ENCODE measurements around the gene RGS12. TPM values are rescaled to one million over a fixed set of nuclear protein-coding genes. Genes with fewer than 3 reads are reported as not detected.

Gene RGS12, protein sequence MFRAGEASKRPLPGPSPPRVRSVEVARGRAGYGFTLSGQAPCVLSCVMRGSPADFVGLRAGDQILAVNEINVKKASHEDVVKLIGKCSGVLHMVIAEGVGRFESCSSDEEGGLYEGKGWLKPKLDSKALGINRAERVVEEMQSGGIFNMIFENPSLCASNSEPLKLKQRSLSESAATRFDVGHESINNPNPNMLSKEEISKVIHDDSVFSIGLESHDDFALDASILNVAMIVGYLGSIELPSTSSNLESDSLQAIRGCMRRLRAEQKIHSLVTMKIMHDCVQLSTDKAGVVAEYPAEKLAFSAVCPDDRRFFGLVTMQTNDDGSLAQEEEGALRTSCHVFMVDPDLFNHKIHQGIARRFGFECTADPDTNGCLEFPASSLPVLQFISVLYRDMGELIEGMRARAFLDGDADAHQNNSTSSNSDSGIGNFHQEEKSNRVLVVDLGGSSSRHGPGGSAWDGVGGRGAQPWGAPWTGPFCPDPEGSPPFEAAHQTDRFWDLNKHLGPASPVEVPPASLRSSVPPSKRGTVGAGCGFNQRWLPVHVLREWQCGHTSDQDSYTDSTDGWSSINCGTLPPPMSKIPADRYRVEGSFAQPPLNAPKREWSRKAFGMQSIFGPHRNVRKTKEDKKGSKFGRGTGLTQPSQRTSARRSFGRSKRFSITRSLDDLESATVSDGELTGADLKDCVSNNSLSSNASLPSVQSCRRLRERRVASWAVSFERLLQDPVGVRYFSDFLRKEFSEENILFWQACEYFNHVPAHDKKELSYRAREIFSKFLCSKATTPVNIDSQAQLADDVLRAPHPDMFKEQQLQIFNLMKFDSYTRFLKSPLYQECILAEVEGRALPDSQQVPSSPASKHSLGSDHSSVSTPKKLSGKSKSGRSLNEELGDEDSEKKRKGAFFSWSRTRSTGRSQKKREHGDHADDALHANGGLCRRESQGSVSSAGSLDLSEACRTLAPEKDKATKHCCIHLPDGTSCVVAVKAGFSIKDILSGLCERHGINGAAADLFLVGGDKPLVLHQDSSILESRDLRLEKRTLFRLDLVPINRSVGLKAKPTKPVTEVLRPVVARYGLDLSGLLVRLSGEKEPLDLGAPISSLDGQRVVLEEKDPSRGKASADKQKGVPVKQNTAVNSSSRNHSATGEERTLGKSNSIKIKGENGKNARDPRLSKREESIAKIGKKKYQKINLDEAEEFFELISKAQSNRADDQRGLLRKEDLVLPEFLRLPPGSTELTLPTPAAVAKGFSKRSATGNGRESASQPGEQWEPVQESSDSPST (N-terminal part only)
- total RNA-seq: 47.6 and 66.0 TPM in 2 replicates

GRCh38 chr4:3292571-3293400 is at the start of gene RGS12:
Gene RGS12, plus strand, starts transcription at chr4:3293021. Its CDS starts 23,150 bp downstream, at chr4:3316171.

DNA sequence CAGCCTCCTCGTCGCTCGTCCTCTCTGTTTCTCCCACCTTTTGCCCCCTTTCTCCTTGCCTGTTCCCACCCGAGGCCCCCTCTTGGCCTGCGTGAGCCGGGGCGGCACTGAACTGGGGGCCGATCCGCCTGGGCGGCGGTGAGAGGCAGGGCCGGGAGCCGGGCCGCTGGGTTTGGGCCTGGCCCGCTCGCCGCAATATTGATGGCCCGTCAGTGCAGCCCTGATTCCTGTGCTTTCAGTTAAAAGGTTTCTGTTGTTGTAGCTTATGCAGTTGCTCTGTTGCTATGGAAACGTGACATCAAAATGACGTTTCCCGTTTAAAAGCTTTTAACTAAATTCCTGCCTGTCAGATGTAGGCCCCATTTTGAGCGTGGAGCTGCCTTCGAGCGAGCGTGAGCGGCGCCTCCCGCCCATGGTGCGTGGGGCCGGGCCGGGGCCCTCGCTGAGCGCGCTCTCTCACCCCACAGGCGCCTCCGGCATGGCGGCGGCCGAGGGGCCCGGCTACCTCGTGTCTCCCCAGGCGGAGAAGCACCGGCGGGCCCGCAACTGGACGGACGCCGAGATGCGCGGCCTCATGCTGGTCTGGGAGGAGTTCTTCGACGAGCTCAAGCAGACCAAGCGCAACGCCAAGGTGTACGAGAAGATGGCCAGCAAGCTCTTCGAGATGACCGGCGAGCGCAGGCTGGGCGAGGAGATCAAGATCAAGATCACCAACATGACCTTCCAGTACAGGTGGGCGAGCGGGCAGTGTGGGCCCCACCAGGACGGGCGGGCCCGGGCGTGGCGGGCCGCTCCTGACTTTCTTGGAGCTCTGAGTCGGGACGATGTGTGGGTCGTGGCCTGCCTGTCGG is 43.8 kb upstream of the RGS12 start, which contains the start of gene MSANTD1:
TSS of gene MSANTD1 (plus strand) at position 349 of the 851 bp plus-strand sequence. CDS start at position 413, 64 bp downstream.

Other genes starting within 250 kb of the RGS12 start
- gene HTT-AS, start 218.5 kb upstream of the RGS12 start, total RNA-seq: not detected in 2 replicates
- gene HTT, start 218.3 kb upstream of the RGS12 start, total RNA-seq: 50.3 and 55.3 TPM in 2 replicates
- 0.33 and 1.1 TPM in 2 replicates for gene MSANTD1, start 43.9 kb upstream of the RGS12 start, total RNA-seq
- gene HGFAC, start 148.9 kb downstream of the RGS12 start, total RNA-seq: 0.19 and 0.33 TPM in 2 replicates
- gene DOK7, start 170.3 kb downstream of the RGS12 start, total RNA-seq: not detected in 2 replicates
- 85.6 and 87.6 TPM in 2 replicates for gene LRPAP1, start 239.4 kb downstream of the RGS12 start, total RNA-seq

All from vein endothelial cell (primary cell).